Measurements from ENCODE around the gene LZTFL1.
"Not testable (repeated sequence)": the region's sequence is repeated elsewhere in the genome, so short reads cannot be mapped to it uniquely, and the experiment has no call there.

Gene LZTFL1

GRCh38 chr3:45864760-45865519 is 23.0 kb upstream of the LZTFL1 start:
- H3K27ac ChIP-seq (ENCODE audit: low read depth, low read length), result no peak overlapping the region
- H3K36me3 ChIP-seq (ENCODE audit: insufficient read depth, low read length), result no peaks in the 10 kb centered on the region
- H3K9me3 ChIP-seq (ENCODE audit: insufficient read depth, low read depth, low read length), result 0 out of 2 replicates have a peak, but pooled peaks cover 4% of the 10 kb centered on the region
- H3K4me3 ChIP-seq (ENCODE audit: low read length), result no peak overlapping the region
- H3K27me3 ChIP-seq (ENCODE audit: insufficient read depth, low read length), result no peaks in the 10 kb centered on the region
- 80% methylated on average over 8 of the region's 8 CpGs for WGBS
- no peaks in the 10 kb centered on the region for H3K4me1 ChIP-seq (ENCODE audit: insufficient read depth, low read length)
- H3K9ac ChIP-seq (ENCODE audit: low read depth, low read length), result no peak overlapping the region

GRCh38 chr3:45861043-45861719 is 19.3 kb upstream of the LZTFL1 start:
- no peaks in the 10 kb centered on the region for H3K36me3 ChIP-seq (ENCODE audit: insufficient read depth, low read length)
- no peaks in the 10 kb centered on the region for H3K4me1 ChIP-seq (ENCODE audit: insufficient read depth, low read length)
- 74% methylated on average over 5 of the region's 7 CpGs for WGBS
- no peaks in the 10 kb centered on the region; the same call in 1 of the 2 replicates for H3K27me3 ChIP-seq (ENCODE audit: insufficient read depth, low read length)
- 0 out of 2 replicates have a peak, but pooled peaks cover 4% of the 10 kb centered on the region for H3K9me3 ChIP-seq (ENCODE audit: insufficient read depth, low read depth, low read length)
- no peak overlapping the region for H3K9ac ChIP-seq (ENCODE audit: low read depth, low read length)
- no peak overlapping the region for H3K4me3 ChIP-seq (ENCODE audit: low read length)
- H3K27ac ChIP-seq (ENCODE audit: low read depth, low read length), result no peak overlapping the region

GRCh38 chr3:45860481-45860880 is 18.6 kb upstream of the LZTFL1 start:
- no peaks in the 10 kb centered on the region for H3K36me3 ChIP-seq (ENCODE audit: insufficient read depth, low read length)
- H3K9me3 ChIP-seq (ENCODE audit: insufficient read depth, low read depth, low read length), result 0 out of 2 replicates have a peak, but pooled peaks cover 4% of the 10 kb centered on the region
- no peaks in the 10 kb centered on the region for H3K4me1 ChIP-seq (ENCODE audit: insufficient read depth, low read length)
- no peaks in the 10 kb centered on the region; the same call in 1 of the 2 replicates for H3K27me3 ChIP-seq (ENCODE audit: insufficient read depth, low read length)
- WGBS, result 88% methylated on average over 4 of the region's 4 CpGs
- no peak overlapping the region for H3K4me3 ChIP-seq (ENCODE audit: low read length)
- H3K27ac ChIP-seq (ENCODE audit: low read depth, low read length), result no peak overlapping the region
- no peak overlapping the region for H3K9ac ChIP-seq (ENCODE audit: low read depth, low read length)

GRCh38 chr3:45858809-45859543 is 17.1 kb upstream of the LZTFL1 start:
- Histone ChIP-seq H3K27me3 (ENCODE audit: insufficient read depth, low read length) (peaks cover 4% of the 10 kb centered on the region; the same call in 1 of the 2 replicates), H3K4me3 (ENCODE audit: low read length) (no peak overlapping the region), H3K9ac (ENCODE audit: low read depth, low read length) (no peak overlapping the region), H3K36me3 (ENCODE audit: insufficient read depth, low read length) (no peaks in the 10 kb centered on the region), H3K4me1 (ENCODE audit: insufficient read depth, low read length) (no peaks in the 10 kb centered on the region), H3K9me3 (ENCODE audit: insufficient read depth, low read depth, low read length) (0 out of 2 replicates have a peak, but pooled peaks cover 3% of the 10 kb centered on the region), H3K27ac (ENCODE audit: low read depth, low read length) (no peak overlapping the region)
- 89% methylated on average over 7 of the region's 7 CpGs for WGBS

GRCh38 chr3:45857024-45857423 is 15.1 kb upstream of the LZTFL1 start:
- H3K9ac ChIP-seq (ENCODE audit: low read depth, low read length); H3K4me1 ChIP-seq (ENCODE audit: insufficient read depth, low read length); H3K4me3 ChIP-seq (ENCODE audit: low read length); H3K27ac ChIP-seq (ENCODE audit: low read depth, low read length); H3K9me3 ChIP-seq (ENCODE audit: insufficient read depth, low read depth, low read length); H3K36me3 ChIP-seq (ENCODE audit: insufficient read depth, low read length): not testable (repeated sequence)
- 93% methylated on average over 2 of the region's 2 CpGs for WGBS
- peaks cover 22% of the 10 kb centered on the region for H3K27me3 ChIP-seq (ENCODE audit: insufficient read depth, low read length)

- not testable (repeated sequence) for H3K9me3 ChIP-seq (ENCODE audit: insufficient read depth, low read depth, low read length); H3K27ac ChIP-seq (ENCODE audit: low read depth, low read length); H3K4me1 ChIP-seq (ENCODE audit: insufficient read depth, low read length); H3K36me3 ChIP-seq (ENCODE audit: insufficient read depth, low read length); H3K9ac ChIP-seq (ENCODE audit: low read depth, low read length); H3K4me3 ChIP-seq (ENCODE audit: low read length)
- H3K27me3 ChIP-seq (ENCODE audit: insufficient read depth, low read length), result peaks cover 29% of the 10 kb centered on the region
- WGBS, result 94% methylated on average over 1 of the region's 1 CpG
Observed at GRCh38 chr3:45856323-45856722, 14.4 kb upstream of the LZTFL1 start.

GRCh38 chr3:45852828-45853227 is 10.9 kb upstream of the LZTFL1 start:
- peaks cover 62% of the 10 kb centered on the region for H3K27me3 ChIP-seq (ENCODE audit: insufficient read depth, low read length)
- no peaks in the 10 kb centered on the region for H3K4me1 ChIP-seq (ENCODE audit: insufficient read depth, low read length)
- no peak overlapping the region for H3K27ac ChIP-seq (ENCODE audit: low read depth, low read length)
- H3K9me3 ChIP-seq (ENCODE audit: insufficient read depth, low read depth, low read length), result no peaks in the 10 kb centered on the region
- 79% methylated on average over 2 of the region's 2 CpGs for WGBS
- no peak overlapping the region for H3K9ac ChIP-seq (ENCODE audit: low read depth, low read length)
- no peak overlapping the region for H3K4me3 ChIP-seq (ENCODE audit: low read length)
- no peaks in the 10 kb centered on the region for H3K36me3 ChIP-seq (ENCODE audit: insufficient read depth, low read length)

- Histone ChIP-seq H3K27ac (ENCODE audit: low read depth, low read length) (no peak overlapping the region), H3K9me3 (ENCODE audit: insufficient read depth, low read depth, low read length) (no peaks in the 10 kb centered on the region), H3K4me3 (ENCODE audit: low read length) (no peak overlapping the region), H3K36me3 (ENCODE audit: insufficient read depth, low read length) (no peaks in the 10 kb centered on the region), H3K9ac (ENCODE audit: low read depth, low read length) (no peak overlapping the region), H3K4me1 (ENCODE audit: insufficient read depth, low read length) (no peaks in the 10 kb centered on the region), H3K27me3 (ENCODE audit: insufficient read depth, low read length) (peaks cover 97% of the 10 kb centered on the region)
- WGBS, result 83% methylated on average over 1 of the region's 1 CpG
Observed at GRCh38 chr3:45848392-45848791, 6.5 kb upstream of the LZTFL1 start.

GRCh38 chr3:45844616-45845015 is 2.7 kb upstream of the LZTFL1 start:
- peaks cover 78% of the 10 kb centered on the region for H3K27me3 ChIP-seq (ENCODE audit: insufficient read depth, low read length)
- no peak overlapping the region for H3K4me3 ChIP-seq (ENCODE audit: low read length)
- H3K4me1 ChIP-seq (ENCODE audit: insufficient read depth, low read length), result no peaks in the 10 kb centered on the region
- H3K9me3 ChIP-seq (ENCODE audit: insufficient read depth, low read depth, low read length), result no peaks in the 10 kb centered on the region; the same call in 1 of the 2 replicates
- no CpG with 5 or more reads among the region's 1 CpG for WGBS
- H3K36me3 ChIP-seq (ENCODE audit: insufficient read depth, low read length), result no peaks in the 10 kb centered on the region
- H3K27ac ChIP-seq (ENCODE audit: low read depth, low read length), result no peak overlapping the region
- no peak overlapping the region for H3K9ac ChIP-seq (ENCODE audit: low read depth, low read length)

GRCh38 chr3:45842851-45843625 is 1.1 kb upstream of the LZTFL1 start:
- no peak overlapping the region for H3K9ac ChIP-seq (ENCODE audit: low read depth, low read length)
- no peaks in the 10 kb centered on the region for H3K4me1 ChIP-seq (ENCODE audit: insufficient read depth, low read length)
- 87% methylated on average over 9 of the region's 9 CpGs for WGBS
- no peak overlapping the region for H3K27ac ChIP-seq (ENCODE audit: low read depth, low read length)
- no peaks in the 10 kb centered on the region; the same call in 1 of the 2 replicates for H3K9me3 ChIP-seq (ENCODE audit: insufficient read depth, low read depth, low read length)
- H3K27me3 ChIP-seq (ENCODE audit: insufficient read depth, low read length), result peaks cover 63% of the 10 kb centered on the region
- H3K4me3 ChIP-seq (ENCODE audit: low read length), result no peak overlapping the region
- H3K36me3 ChIP-seq (ENCODE audit: insufficient read depth, low read length), result no peaks in the 10 kb centered on the region
